Activated CD4-positive, CD25-positive, alpha-beta regulatory T cell treated with anti-CD3 and anti-CD28 coated beads, Interleukin-2, amount 50 U/mL, for 24 hours (primary cell): ENCODE measurements around the gene CNTNAP5.

ENCODE experiments used
- ATAC-seq, 2 donors: fragments of 150-1000 bp; cut with Tn5 transposase; one replicate each; pipeline ENCODE4 v1.10.0; 2021; ENCODE audit warnings: mild to moderate bottlenecking in 1 of 2, moderate library complexity in 1 of 2

The CNTNAP5 gene

GRCh38 chr2:124838406-124838805 is 813.3 kb downstream of the CNTNAP5 start:
- ATAC-seq: no peak

DNA sequence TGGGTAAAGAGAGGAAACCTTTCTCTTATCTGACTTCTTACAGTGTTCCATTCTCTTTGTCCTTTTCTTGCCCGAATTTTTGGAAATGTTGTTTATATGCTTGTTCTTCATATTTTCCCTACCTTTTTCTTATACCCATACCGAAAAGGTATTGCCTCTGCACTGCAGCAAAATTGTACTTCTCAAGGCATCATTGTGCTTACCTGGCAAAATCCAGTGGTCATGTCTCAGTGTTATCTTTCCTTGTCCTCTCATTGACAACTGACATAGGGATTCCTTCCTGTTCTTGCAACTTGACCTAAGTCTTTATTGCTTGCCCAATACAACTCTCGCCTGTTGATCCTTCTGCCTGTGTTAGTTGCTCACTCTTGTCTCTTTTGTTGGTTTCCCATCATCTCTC is 842.2 kb downstream of the CNTNAP5 start:
- no peak for ATAC-seq

- ATAC-seq: no peak
Measured at GRCh38 chr2:124874219-124874618, 849.1 kb downstream of the CNTNAP5 start.

- no peak for ATAC-seq
Measured at GRCh38 chr2:124874676-124875075, 849.6 kb downstream of the CNTNAP5 start.

GRCh38 chr2:124875627-124876244 is 850.6 kb downstream of the CNTNAP5 start:
- no peak for ATAC-seq

DNA sequence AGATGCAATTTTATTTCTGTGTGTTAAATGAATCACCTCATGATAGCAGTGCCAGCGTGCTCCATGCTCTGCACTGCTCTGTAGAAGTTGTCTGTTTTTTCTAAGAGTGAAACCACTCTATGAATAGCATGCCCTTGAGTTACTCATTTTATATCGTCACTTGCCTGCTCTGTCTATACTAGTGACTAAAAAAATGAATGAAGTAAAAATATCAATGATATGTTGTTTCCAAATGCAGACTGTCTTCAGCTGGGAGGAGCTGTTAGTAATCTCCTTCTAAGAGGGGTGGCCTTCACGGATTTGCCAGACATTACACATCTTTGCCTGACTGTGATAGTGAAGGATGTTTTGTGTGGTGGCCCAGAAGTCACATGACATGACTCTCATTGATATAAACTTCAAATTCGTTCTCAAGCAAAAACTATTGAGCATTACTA is 852.1 kb downstream of the CNTNAP5 start:
- no peak for ATAC-seq

DNA sequence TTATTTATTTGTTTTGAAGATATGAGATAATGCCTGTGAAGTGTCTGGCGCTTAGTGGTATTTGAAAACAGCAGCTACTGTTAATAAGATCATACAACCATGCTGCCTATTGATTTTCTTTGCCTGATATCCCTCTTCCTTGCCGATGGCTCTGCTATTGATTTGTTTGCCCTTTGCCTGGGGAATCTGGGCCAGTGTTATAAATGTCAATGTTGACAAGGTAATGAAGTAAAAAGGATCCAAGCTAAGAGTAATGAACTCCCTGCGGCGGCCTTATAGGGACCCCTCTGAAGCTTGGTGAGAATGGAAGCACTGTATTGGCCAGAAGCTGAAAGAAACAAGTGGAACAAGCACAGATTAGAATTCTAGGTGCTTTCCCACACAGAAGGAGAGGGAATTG is 854.6 kb downstream of the CNTNAP5 start:
- no peak for ATAC-seq

GRCh38 chr2:124880995-124881394 is 855.9 kb downstream of the CNTNAP5 start:
- ATAC-seq: no peak

- ATAC-seq: no peak
Measured at GRCh38 chr2:124882423-124882822, 857.3 kb downstream of the CNTNAP5 start.

DNA sequence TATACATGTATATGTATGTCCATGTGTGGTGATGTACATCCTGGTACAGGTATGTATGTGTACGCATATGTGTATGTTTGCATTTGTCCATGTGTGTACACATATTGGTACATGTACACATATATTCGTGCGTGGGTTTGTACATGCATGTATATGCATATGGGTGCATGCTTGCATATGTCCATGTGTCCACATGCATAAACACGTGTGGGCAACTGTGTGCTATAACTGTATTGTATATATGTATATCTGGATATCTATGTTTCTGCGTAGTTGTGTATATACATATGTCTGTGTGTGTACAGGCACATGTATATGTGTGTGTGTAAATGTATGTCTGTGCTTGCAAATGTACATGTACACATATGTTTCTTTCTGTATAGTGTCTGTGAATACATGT is 858.5 kb downstream of the CNTNAP5 start:
- no peak for ATAC-seq

DNA sequence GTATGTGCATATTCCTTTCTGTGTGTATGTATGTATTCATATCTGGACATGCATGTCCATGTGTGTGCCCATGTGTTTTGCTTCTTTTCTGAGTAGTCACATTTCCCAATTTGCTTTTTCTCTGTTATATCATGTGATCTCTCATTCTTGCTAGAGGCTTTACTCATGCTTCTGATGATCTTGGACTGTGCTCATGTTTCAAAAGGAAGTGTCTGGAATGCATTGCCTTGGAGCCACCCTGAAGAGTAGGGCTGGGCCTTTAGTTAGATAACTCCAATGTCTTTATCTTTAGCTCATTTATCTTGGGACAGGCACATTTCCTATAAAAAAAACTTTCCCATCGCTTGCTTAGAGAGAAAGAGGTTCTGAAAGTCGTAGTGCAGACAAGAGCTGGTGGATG is 859.2 kb downstream of the CNTNAP5 start:
- ATAC-seq: no peak

GRCh38 chr2:124886216-124886615 is 861.1 kb downstream of the CNTNAP5 start:
- no peak for ATAC-seq

GRCh38 chr2:124887466-124887865 is 862.4 kb downstream of the CNTNAP5 start:
- ATAC-seq: no peak

- ATAC-seq: no peak
Measured at GRCh38 chr2:124888431-124888830, 863.3 kb downstream of the CNTNAP5 start.

DNA sequence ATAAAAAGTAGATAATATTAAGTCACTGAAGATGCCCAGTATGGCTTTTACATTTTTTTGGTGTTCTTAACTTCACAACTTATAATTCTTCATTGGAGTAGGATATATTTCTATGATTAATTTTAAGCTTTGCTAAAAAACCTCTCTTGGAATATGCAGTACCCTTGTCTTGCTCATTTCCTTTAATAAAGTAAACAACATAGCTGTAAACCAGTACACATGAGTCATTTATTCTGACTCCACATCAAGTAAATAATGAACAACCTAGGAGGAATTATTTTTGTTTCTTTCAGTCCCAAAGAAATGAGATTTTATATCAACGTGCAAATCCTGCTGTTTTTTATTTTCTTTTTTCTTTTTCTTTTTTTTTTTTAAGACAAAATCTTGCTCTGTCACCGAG is 869.1 kb downstream of the CNTNAP5 start:
- ATAC-seq: no peak

GRCh38 chr2:124898827-124899226 is 873.7 kb downstream of the CNTNAP5 start:
- ATAC-seq: no peak

DNA sequence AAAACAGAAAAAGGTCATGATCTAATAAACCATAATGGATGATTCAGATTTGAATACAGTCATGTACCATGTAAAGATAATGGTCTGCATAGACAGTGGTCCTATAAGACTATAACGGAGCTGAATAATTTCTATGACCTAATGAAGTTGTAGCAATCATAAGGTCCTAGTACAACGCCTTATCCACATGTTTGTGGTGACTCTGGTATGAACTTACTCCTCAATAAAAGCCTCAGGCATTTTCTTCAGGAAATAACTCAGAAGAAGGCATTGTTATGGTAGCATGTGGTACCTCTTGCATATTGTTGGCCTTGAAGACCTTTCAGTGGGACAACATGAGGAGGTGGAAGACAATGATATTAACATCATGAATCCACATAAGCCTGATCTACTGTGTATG is 883.3 kb downstream of the CNTNAP5 start:
- no peak for ATAC-seq

DNA sequence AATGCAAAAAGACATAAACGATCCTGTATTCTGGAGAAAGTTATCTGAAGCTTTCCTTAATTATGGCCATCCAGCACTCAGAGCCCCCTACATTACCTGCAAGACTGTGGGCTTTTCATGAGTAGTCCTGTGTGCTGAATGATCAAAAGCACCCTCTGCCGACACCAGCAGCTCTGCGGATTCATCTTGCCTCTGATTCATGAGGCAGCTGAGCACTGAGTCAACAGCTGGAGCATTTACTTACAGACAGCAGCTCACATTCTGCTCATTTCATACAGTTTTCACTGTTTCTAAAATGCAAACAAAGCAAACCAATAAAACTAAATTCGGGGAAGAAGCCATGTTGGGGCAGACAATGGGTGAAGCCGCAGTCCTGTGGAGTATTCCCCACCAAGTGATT is 886.5 kb downstream of the CNTNAP5 start:
- no peak for ATAC-seq

DNA sequence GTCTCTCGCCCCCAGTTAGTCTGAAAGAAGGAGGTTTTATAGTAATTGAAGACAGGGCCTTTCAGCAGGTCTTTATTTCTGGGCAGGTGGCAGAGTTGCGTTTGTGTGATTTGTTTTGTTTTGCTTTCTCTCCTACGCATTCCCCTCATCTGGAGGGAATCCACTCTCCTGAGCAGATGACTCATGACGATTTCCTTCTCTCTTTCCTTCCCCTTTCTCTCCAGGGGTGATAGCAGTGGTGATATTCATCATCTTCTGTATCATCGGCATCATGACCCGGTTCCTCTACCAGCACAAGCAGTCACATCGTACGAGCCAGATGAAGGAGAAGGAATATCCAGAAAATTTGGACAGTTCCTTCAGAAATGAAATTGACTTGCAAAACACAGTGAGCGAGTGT is 888.8 kb downstream of the CNTNAP5 start:
- no peak for ATAC-seq

DNA sequence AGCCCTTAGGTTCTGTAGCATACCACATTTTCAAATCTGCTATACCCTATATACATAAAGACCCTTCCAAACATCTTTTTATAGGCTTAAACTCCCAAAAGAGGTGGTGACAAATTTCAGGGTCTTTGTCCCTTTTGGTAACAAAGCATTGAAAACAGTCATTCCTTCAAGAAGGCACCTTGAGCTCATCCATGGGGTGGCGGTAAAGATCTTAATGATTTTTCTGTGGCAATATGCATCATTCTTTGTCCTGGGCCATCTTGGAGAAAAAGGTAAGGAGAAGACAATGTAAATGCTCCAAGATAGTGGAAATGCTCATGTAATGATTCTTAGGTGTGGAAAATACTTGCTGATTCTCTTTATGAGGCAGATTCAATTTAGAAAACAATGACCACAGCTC is 890.5 kb downstream of the CNTNAP5 start:
- no peak for ATAC-seq

DNA sequence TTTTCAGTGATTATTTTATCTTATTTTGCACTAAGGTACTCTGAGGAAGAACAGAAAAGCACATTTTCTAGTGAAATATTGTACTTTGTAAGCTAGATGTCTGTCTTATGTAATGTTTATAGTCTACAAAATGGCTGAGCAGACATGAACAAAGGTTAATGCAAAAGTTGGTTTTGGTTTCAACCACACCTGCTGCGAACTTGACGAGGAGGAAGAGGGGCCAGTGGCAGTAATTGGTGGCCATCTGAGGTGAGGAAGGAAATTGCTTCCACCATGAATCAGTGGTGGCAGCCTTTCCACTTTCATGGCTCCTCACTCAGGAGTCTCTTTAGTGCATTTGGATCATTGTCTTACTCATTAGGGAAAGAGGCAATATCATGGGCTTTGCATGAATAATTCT is 894.2 kb downstream of the CNTNAP5 start:
- no peak for ATAC-seq

DNA sequence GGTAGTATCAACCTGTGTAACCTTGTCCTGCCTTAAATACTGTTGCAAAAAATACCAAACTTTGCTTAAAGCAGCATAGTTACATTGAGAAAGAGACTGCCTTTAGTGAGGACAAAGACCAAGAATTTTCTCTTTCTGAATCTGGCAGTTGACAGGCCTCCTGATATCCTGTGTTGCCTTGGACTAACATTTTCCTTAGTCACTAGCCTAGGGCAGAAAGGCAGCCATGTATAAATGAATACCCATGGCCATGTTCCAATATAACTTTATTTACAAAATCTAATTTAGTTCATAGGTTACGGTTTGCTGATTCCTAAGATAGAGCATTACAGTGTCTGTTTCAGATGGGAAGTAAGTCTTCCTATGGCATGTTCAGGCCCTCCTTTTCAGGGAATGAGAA is 895.4 kb downstream of the CNTNAP5 start:
- ATAC-seq: no peak

GRCh38 chr2:124921191-124921590 is 896.1 kb downstream of the CNTNAP5 start:
- no peak for ATAC-seq

GRCh38 chr2:124923097-124923496 is 898.0 kb downstream of the CNTNAP5 start:
- ATAC-seq: no peak

DNA sequence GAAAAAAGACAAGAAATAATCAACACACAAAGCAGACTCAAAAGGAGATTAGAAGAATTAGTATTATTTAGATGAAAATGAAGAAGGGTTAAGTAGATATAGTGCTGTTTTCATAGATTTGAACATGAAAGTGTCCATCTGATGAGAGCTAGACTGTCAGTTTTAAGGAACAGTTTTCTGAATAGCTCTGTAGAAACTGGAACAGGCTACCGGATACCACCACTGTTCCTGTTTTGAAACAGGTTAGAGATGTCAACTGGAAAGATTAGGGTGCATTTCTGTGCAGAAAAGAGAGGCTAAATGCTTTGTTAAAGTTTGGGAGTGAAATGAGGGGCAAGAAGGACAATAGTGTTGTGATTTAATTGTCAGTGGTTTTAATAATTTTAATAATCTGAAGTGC is 908.8 kb downstream of the CNTNAP5 start:
- no peak for ATAC-seq

GRCh38 chr2:124953921-124954320 is 928.8 kb downstream of the CNTNAP5 start:
- ATAC-seq: no peak
